ENCODE results near the gene FIGN. TPM values are rescaled to one million over a fixed set of nuclear protein-coding genes. Genes with fewer than 3 reads are reported as not detected.

Gene FIGN
- total RNA-seq, 1 experiment from 2014 or later = 14.6 TPM

GRCh38 chr2:163605779-163606178 is 130.0 kb downstream of the FIGN start:
- no peak overlapping the region for H2AK5ac ChIP-seq (ENCODE audit: insufficient read length, low read length)
- H2BK120ac ChIP-seq (ENCODE audit: low read depth, low read length, poor library complexity, severe bottlenecking) = no peak overlapping the region
- no peak overlapping the region for H2BK12ac ChIP-seq (ENCODE audit: insufficient read length, low read depth, low read length)
- no peak overlapping the region for H3K4me3 Mint-ChIP-seq
- no peak overlapping the region for H2BK20ac ChIP-seq (ENCODE audit: low read depth, low read length, poor library complexity, severe bottlenecking)
- no CpG with 5 or more reads among the region's 2 CpGs for WGBS (ENCODE audit: extremely low coverage, insufficient read length, low lambda C conversion rate)
- H3K4ac ChIP-seq (ENCODE audit: low read depth, low read length) = no peak overlapping the region
- no peaks in the 10 kb centered on the region for H3K79me2 ChIP-seq (ENCODE audit: insufficient read depth, low read length)
- peaks cover 34 to 42% of the 10 kb centered on the region in 2 experiments for H3K4me1 Mint-ChIP-seq
- no peak overlapping the region for H3K4me2 ChIP-seq (ENCODE audit: insufficient read depth, insufficient read length, low read length)
- no peak overlapping the region for H3K27ac ChIP-seq (ENCODE audit: insufficient read length, low read depth, low read length)
- no peaks in the 10 kb centered on the region for H3K27me3 ChIP-seq (ENCODE audit: insufficient read depth, low read length)
- no peaks in the 10 kb centered on the region for H3K79me1 ChIP-seq (ENCODE audit: insufficient read depth, low read depth, low read length, poor library complexity, severe bottlenecking)
- DNase-seq = no peak
- H3K27ac Mint-ChIP-seq = no peak overlapping the region
- H3K23me2 ChIP-seq (ENCODE audit: insufficient read length, low read depth, low read length, poor library complexity, severe bottlenecking) = no peaks in the 10 kb centered on the region
- H3K4me1 ChIP-seq (ENCODE audit: insufficient read depth, low read length) = no peaks in the 10 kb centered on the region; the same call in 1 of the 2 replicates
- H3K27me3 Mint-ChIP-seq (ENCODE audit: low read depth) = no peaks in the 10 kb centered on the region
- peaks cover 0 to 15% (median 11%) of the 10 kb centered on the region in 3 experiments; a peak in 6 of 7 replicates for H3K36me3 Mint-ChIP-seq (ENCODE audit: insufficient read depth in 1 of 3, low read depth in 3 of 3)
- no peak overlapping the region for H2BK5ac ChIP-seq (ENCODE audit: insufficient read length, low read length)
- H4K20me1 ChIP-seq (ENCODE audit: control insufficient read depth, insufficient read depth, insufficient read length) = no peaks in the 10 kb centered on the region
- H4K8ac ChIP-seq (replicated peaks; ENCODE audit: insufficient read length, low read depth, low read length) = no peak overlapping the region
- H4K5ac ChIP-seq (ENCODE audit: insufficient read length, low read depth, low read length) = no peak overlapping the region
- no peaks in the 10 kb centered on the region for H3K9me3 Mint-ChIP-seq
- no peak overlapping the region for H4K91ac ChIP-seq (ENCODE audit: insufficient read length, low read depth, low read length)
- no peak overlapping the region for H2AFZ ChIP-seq (ENCODE audit: low read length)
- no peak overlapping the region for H2BK15ac ChIP-seq (ENCODE audit: low read depth, low read length)
- H3K56ac ChIP-seq (ENCODE audit: insufficient read length, low read depth, low read length) = no peak overlapping the region
- no peaks in the 10 kb centered on the region for H3K9me3 ChIP-seq (ENCODE audit: control insufficient read depth, low read depth, low read length)
- no peak overlapping the region for H3K14ac ChIP-seq (ENCODE audit: insufficient read depth, low read length)
- TF ChIP-seq, protein P1, sequence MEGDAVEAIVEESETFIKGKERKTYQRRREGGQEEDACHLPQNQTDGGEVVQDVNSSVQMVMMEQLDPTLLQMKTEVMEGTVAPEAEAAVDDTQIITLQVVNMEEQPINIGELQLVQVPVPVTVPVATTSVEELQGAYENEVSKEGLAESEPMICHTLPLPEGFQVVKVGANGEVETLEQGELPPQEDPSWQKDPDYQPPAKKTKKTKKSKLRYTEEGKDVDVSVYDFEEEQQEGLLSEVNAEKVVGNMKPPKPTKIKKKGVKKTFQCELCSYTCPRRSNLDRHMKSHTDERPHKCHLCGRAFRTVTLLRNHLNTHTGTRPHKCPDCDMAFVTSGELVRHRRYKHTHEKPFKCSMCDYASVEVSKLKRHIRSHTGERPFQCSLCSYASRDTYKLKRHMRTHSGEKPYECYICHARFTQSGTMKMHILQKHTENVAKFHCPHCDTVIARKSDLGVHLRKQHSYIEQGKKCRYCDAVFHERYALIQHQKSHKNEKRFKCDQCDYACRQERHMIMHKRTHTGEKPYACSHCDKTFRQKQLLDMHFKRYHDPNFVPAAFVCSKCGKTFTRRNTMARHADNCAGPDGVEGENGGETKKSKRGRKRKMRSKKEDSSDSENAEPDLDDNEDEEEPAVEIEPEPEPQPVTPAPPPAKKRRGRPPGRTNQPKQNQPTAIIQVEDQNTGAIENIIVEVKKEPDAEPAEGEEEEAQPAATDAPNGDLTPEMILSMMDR (conservative IDR thresholded peaks at IDR 0.05) = no peak
- H3K23ac ChIP-seq (ENCODE audit: insufficient read length, low read depth, low read length) = no peak overlapping the region
- no peak overlapping the region for H3K9ac ChIP-seq (ENCODE audit: extremely low read depth, insufficient read length, low read length)
- H3K18ac ChIP-seq (ENCODE audit: insufficient read length, low read depth, low read length) = no peak overlapping the region
- H3T11ph ChIP-seq (ENCODE audit: low read length) = no peak overlapping the region

All from H9 (cell line).